NCI-H128 (cell line): ENCODE results near the gene KCTD13.
A peak's percentile ranks its signal among the peaks of the same experiment; 100 is the strongest.
"Not testable (repeated sequence)": the region's sequence is repeated elsewhere in the genome, so short reads cannot be mapped to it uniquely, and the experiment has no call there.

Experiments
- DNase-seq: peaks from one replicate; lab custom pipeline; 2025; ENCODE audit not compliant: unreplicated experiment; lab: John Stamatoyannopoulos, UW

KCTD13 gene

GRCh38 chr16:29925781-29926710 is at the start of gene KCTD13:
Gene KCTD13, minus strand, starts transcription at chr16:29926226. Its CDS starts 193 bp downstream, at chr16:29926033.
- peak; percentile 74 for DNase-seq

GRCh38 chr16:29975134-29975538 is 49.1 kb upstream of the KCTD13 start:
- DNase-seq: no peak

- DNase-seq: no peak
Measured at GRCh38 chr16:29974291-29975133, 48.5 kb upstream of the KCTD13 start.

GRCh38 chr16:29973384-29974246 is 47.6 kb upstream of the KCTD13 start, which contains the start of gene TAOK2:
Gene TAOK2, plus strand, starts transcription at chr16:29973868. Its CDS starts 3,905 bp downstream, at chr16:29977773.
- DNase-seq: peak; percentile 88

GRCh38 chr16:29972992-29973383 is 47.0 kb upstream of the KCTD13 start:
- DNase-seq: no peak

- DNase-seq: no peak
Measured at GRCh38 chr16:29972500-29972899, 46.5 kb upstream of the KCTD13 start.

- no peak for DNase-seq
Measured at GRCh38 chr16:29971304-29971703, 45.3 kb upstream of the KCTD13 start.

- DNase-seq: no peak
Measured at GRCh38 chr16:29968205-29968604, 42.2 kb upstream of the KCTD13 start.

- no peak for DNase-seq
Measured at GRCh38 chr16:29963021-29963743, 37.2 kb upstream of the KCTD13 start.

GRCh38 chr16:29962344-29962994 is 36.4 kb upstream of the KCTD13 start:
- DNase-seq: no peak

- DNase-seq: peak; percentile 53
Measured at GRCh38 chr16:29961479-29962343, 35.7 kb upstream of the KCTD13 start, which contains the start of gene TMEM219. Gene TMEM219, plus strand, starts transcription at chr16:29962079. Its CDS starts 1,065 bp downstream, at chr16:29963144.

- DNase-seq: no peak
Measured at GRCh38 chr16:29961127-29961478, 35.1 kb upstream of the KCTD13 start.

- DNase-seq: not testable (repeated sequence)
Measured at GRCh38 chr16:29959821-29960220, 33.8 kb upstream of the KCTD13 start.

GRCh38 chr16:29959293-29959692 is 33.3 kb upstream of the KCTD13 start:
- no peak for DNase-seq

- DNase-seq: no peak
Measured at GRCh38 chr16:29958756-29959155, 32.7 kb upstream of the KCTD13 start.

GRCh38 chr16:29951625-29952365 is 25.8 kb upstream of the KCTD13 start:
- DNase-seq: no peak

- DNase-seq: no peak
Measured at GRCh38 chr16:29950806-29951461, 24.9 kb upstream of the KCTD13 start.
